NCI-H2107 (cell line): ENCODE measurements around the gene NAALADL1.
"Not testable (repeated sequence)": the region's sequence is repeated elsewhere in the genome, so short reads cannot be mapped to it uniquely, and the experiment has no call there.

ENCODE experiments used
- DNase-seq: peaks from one replicate; lab custom pipeline; 2025; lab: John Stamatoyannopoulos, UW

Gene NAALADL1

GRCh38 chr11:65013130-65013887 lies 45.0 kb downstream of the NAALADL1 start:
- peak; percentile 83 for DNase-seq

GRCh38 chr11:65008873-65009272 lies 49.5 kb downstream of the NAALADL1 start:
- no peak for DNase-seq

GRCh38 chr11:65008016-65008415 lies 50.3 kb downstream of the NAALADL1 start:
- DNase-seq, result no peak

GRCh38 chr11:65003968-65004367 lies 54.4 kb downstream of the NAALADL1 start:
- not testable (repeated sequence) for DNase-seq

- no peak for DNase-seq
These were observed 55.1 kb downstream of the NAALADL1 start for GRCh38 chr11:65003282-65003681.

- no peak for DNase-seq
These were observed 55.6 kb downstream of the NAALADL1 start for GRCh38 chr11:65002706-65003105.

GRCh38 chr11:64999478-64999877 lies 58.9 kb downstream of the NAALADL1 start:
- DNase-seq, result no peak

- peak; percentile 19 for DNase-seq
These were observed 59.5 kb downstream of the NAALADL1 start for GRCh38 chr11:64998690-64999431.

- no peak for DNase-seq
These were observed 60.2 kb downstream of the NAALADL1 start for GRCh38 chr11:64998141-64998540.

- peak; percentile 49 for DNase-seq
These were observed 61.5 kb downstream of the NAALADL1 start, which contains the start of gene BATF2 for GRCh38 chr11:64996710-64997380. BATF2 (minus strand) TSS chr11:64996971; CDS start chr11:64996914, 57 bp downstream.

GRCh38 chr11:64996327-64996709 lies 62.0 kb downstream of the NAALADL1 start:
- DNase-seq, result no peak
